H9 (cell line): ENCODE results near the gene NRP2. TPM values are rescaled to one million over a fixed set of nuclear protein-coding genes. Genes with fewer than 3 reads are reported as not detected.

Source experiments
- DNase-seq: peaks from one replicate; pipeline ENCODE4 v3.0.0-alpha.2; 2017
- H2AFZ ChIP-seq: one replicate; pipeline ENCODE4 v1.6.1; 2013; ENCODE audit warnings: mild to moderate bottlenecking, low read length, control low read depth, moderate library complexity
- H2AK5ac ChIP-seq: 2 replicates; pipeline ENCODE4 v1.6.1; 2013; ENCODE audit warnings: low read length, control low read depth, mixed read lengths; ENCODE audit not compliant: insufficient read length
- H2BK120ac ChIP-seq: one replicate; pipeline ENCODE4 v1.6.1; 2013; ENCODE audit warnings: low read depth, mild to moderate bottlenecking, low read length, control low read depth, inconsistent platforms; ENCODE audit not compliant: poor library complexity, severe bottlenecking
- H2BK12ac ChIP-seq: 2 replicates; pipeline ENCODE4 v1.6.1; 2013; ENCODE audit warnings: low read length, control low read depth, mixed read lengths, low read depth; ENCODE audit not compliant: insufficient read length
- H2BK15ac ChIP-seq: 2 replicates; pipeline ENCODE4 v1.6.1; 2013; ENCODE audit warnings: low read depth, low read length, control low read depth
- H2BK20ac ChIP-seq: one replicate; pipeline ENCODE4 v1.6.1; 2013; ENCODE audit warnings: low read depth, mild to moderate bottlenecking, low read length, control low read depth, inconsistent platforms; ENCODE audit not compliant: poor library complexity, severe bottlenecking
- H2BK5ac ChIP-seq: 2 replicates; pipeline ENCODE4 v1.6.1; 2013; ENCODE audit warnings: low read length, control low read depth, mixed read lengths; ENCODE audit not compliant: insufficient read length
- H3K14ac ChIP-seq: 2 replicates; pipeline ENCODE4 v1.6.1; 2013; ENCODE audit warnings: low read length, control low read depth; ENCODE audit not compliant: insufficient read depth
- H3K18ac ChIP-seq: 2 replicates; pipeline ENCODE4 v1.6.1; 2013; ENCODE audit warnings: low read depth, mild to moderate bottlenecking, mixed read lengths, low read length, control low read depth; ENCODE audit not compliant: insufficient read length
- H3K23ac ChIP-seq: 2 replicates; pipeline ENCODE4 v1.6.1; 2013; ENCODE audit warnings: low read length, control low read depth, mixed read lengths, low read depth; ENCODE audit not compliant: insufficient read length
- H3K23me2 ChIP-seq: 2 replicates; pipeline ENCODE4 v1.6.1; 2013; ENCODE audit warnings: low read depth, mild to moderate bottlenecking, mixed read lengths, low read length, control low read depth; ENCODE audit not compliant: insufficient read length, poor library complexity, severe bottlenecking
- H3K27ac ChIP-seq: 2 replicates; pipeline ENCODE4 v1.5.1; 2013; ENCODE audit warnings: low read length, control low read depth, mixed read lengths, low read depth; ENCODE audit not compliant: insufficient read length
- H3K27me3 ChIP-seq: 2 replicates; pipeline ENCODE4 v1.6.1; 2013; ENCODE audit warnings: low read length, control low read depth, inconsistent platforms; ENCODE audit not compliant: insufficient read depth
- H3K4ac ChIP-seq: 2 replicates; pipeline ENCODE4 v1.6.1; 2013; ENCODE audit warnings: low read depth, mild to moderate bottlenecking, control low read depth, inconsistent platforms, low read length, moderate library complexity
- H3K4me1 ChIP-seq: 2 replicates; pipeline ENCODE4 v1.6.1; 2013; ENCODE audit warnings: low read length, control low read depth, inconsistent platforms; ENCODE audit not compliant: insufficient read depth
- H3K4me2 ChIP-seq: 2 replicates; pipeline ENCODE4 v1.6.1; 2013; ENCODE audit warnings: low read length, control low read depth, mixed read lengths; ENCODE audit not compliant: insufficient read length, insufficient read depth
- H3K56ac ChIP-seq: 2 replicates; pipeline ENCODE4 v1.6.1; 2013; ENCODE audit warnings: low read depth, mild to moderate bottlenecking, mixed read lengths, low read length, control low read depth; ENCODE audit not compliant: insufficient read length
- H3K79me1 ChIP-seq: 2 replicates; pipeline ENCODE4 v1.6.1; 2013; ENCODE audit warnings: low read depth, mild to moderate bottlenecking, moderate library complexity, low read length, control low read depth, inconsistent platforms; ENCODE audit not compliant: insufficient read depth, poor library complexity, severe bottlenecking
- H3K79me2 ChIP-seq: 2 replicates; pipeline ENCODE4 v1.6.1; 2013; ENCODE audit warnings: low read length, control low read depth, inconsistent platforms; ENCODE audit not compliant: insufficient read depth
- H3K9ac ChIP-seq: 2 replicates; pipeline ENCODE4 v1.6.1; 2013; ENCODE audit warnings: low read length, control low read depth, mixed read lengths; ENCODE audit not compliant: insufficient read length; ENCODE audit errors: extremely low read depth
- H3K9me3 ChIP-seq: one replicate; pipeline ENCODE4 v1.6.1; 2013; ENCODE audit warnings: low read depth, low read length, inconsistent platforms; ENCODE audit not compliant: control insufficient read depth
- H3T11ph ChIP-seq: one replicate; pipeline ENCODE4 v1.6.1; 2013; ENCODE audit warnings: mild to moderate bottlenecking, low read length, control low read depth, inconsistent platforms
- H4K20me1 ChIP-seq: one replicate; pipeline ENCODE4 v1.6.1; 2013; ENCODE audit not compliant: control insufficient read depth, insufficient read length, insufficient read depth
- H4K5ac ChIP-seq: 2 replicates; pipeline ENCODE4 v1.6.1; 2013; ENCODE audit warnings: low read depth, mild to moderate bottlenecking, mixed read lengths, low read length, control low read depth; ENCODE audit not compliant: insufficient read length
- H4K8ac ChIP-seq: replicated peaks from 2 replicates; pipeline ENCODE4 v1.6.1; 2013; ENCODE audit warnings: low read length, control low read depth, mixed read lengths, low read depth; ENCODE audit not compliant: insufficient read length
- H4K91ac ChIP-seq: 2 replicates; pipeline ENCODE4 v1.6.1; 2013; ENCODE audit warnings: low read depth, mild to moderate bottlenecking, moderate library complexity, mixed read lengths, low read length, control low read depth; ENCODE audit not compliant: insufficient read length
- H3K27ac Mint-ChIP-seq, 3 experiments: 2 replicates in 2 of 3; 3 replicates in 1 of 3; pipeline ENCODE4 v1.8.0; 2020 to 2021; ENCODE audit warnings: mixed read lengths in 3 of 3, mild to moderate bottlenecking in 1 of 3, moderate library complexity in 1 of 3
- H3K27me3 Mint-ChIP-seq: 2 replicates; pipeline ENCODE4 v1.8.0; 2021; ENCODE audit warnings: low read depth, mild to moderate bottlenecking, moderate library complexity, mixed read lengths
- H3K36me3 Mint-ChIP-seq, 3 experiments: 2 replicates in 2 of 3; 3 replicates in 1 of 3; pipeline ENCODE4 v1.8.0; 2020 to 2021; ENCODE audit warnings: low read depth in 3 of 3, mixed read lengths in 3 of 3; ENCODE audit not compliant: insufficient read depth in 1 of 3
- H3K4me1 Mint-ChIP-seq, 2 experiments: 2 replicates each; pipeline ENCODE4 v1.8.0; 2020; ENCODE audit warnings: mixed read lengths in 2 of 2
- H3K4me3 Mint-ChIP-seq, 2 experiments: 2 replicates in 1 of 2; 3 replicates in 1 of 2; pipeline ENCODE4 v1.8.0; 2020 to 2021; ENCODE audit warnings: mild to moderate bottlenecking in 2 of 2, mixed read lengths in 2 of 2, moderate library complexity in 1 of 2
- H3K9me3 Mint-ChIP-seq, 2 experiments: 2 replicates in 1 of 2; 3 replicates in 1 of 2; pipeline ENCODE4 v1.8.0; 2020; ENCODE audit warnings: mild to moderate bottlenecking in 2 of 2, mixed read lengths in 2 of 2, moderate library complexity in 1 of 2
- CTCF ChIP-seq: fragments of 200-600 bp; sonication (generic); conservative IDR thresholded peaks from 3 replicates; pipeline ENCODE4 v1.8.0; 2021; ENCODE audit warnings: antibody characterized with exemption, mild to moderate bottlenecking
- WGBS: extraction: QIAGEN DNeasy Blood & Tissue Kit; methylation state at CpG from one replicate; pipeline ENCODE4 v1.1.7; 2013; ENCODE audit warnings: missing lambda C conversion rate, low lambda C conversion rate, mixed read lengths; ENCODE audit not compliant: insufficient read length; ENCODE audit errors: extremely low coverage; 5-methylcytosine and 5-hydroxymethylcytosine counted together
- total RNA-seq: library from RNA; stranded (reverse); gene quantifications from 2 replicates; pipeline ENCODE4 v1.2.1, GENCODE V29; 2021

NRP2 gene
- total RNA-seq, 1 experiment from 2014 or later: 19.7 TPM

GRCh38 chr2:205740381-205740780 lies 58.1 kb downstream of the NRP2 start:
- H3K23ac ChIP-seq: no peak overlapping the region
- WGBS: no CpG with 5 or more reads among the region's 8 CpGs
- no peaks in the 10 kb centered on the region for H3K27me3 ChIP-seq
- H2BK12ac ChIP-seq: no peak overlapping the region
- no peak overlapping the region for H3K4ac ChIP-seq
- H2AFZ ChIP-seq: no peak overlapping the region
- Mint-ChIP-seq H3K9me3 (no peaks in the 10 kb centered on the region), H3K36me3 (peaks cover 25 to 48% (median 39%) of the 10 kb centered on the region in 3 experiments), H3K27ac (no peak overlapping the region), H3K27me3 (peaks cover 2% of the 10 kb centered on the region; the same call in 1 of the 2 replicates), H3K4me1 (peaks cover 13 to 16% of the 10 kb centered on the region in 2 experiments), H3K4me3 (no peak overlapping the region)
- no peak overlapping the region for H2BK5ac ChIP-seq
- no peak overlapping the region for H2BK20ac ChIP-seq
- H3K27ac ChIP-seq: no peak overlapping the region
- H3T11ph ChIP-seq: no peak overlapping the region
- no peaks in the 10 kb centered on the region for H3K23me2 ChIP-seq
- no peaks in the 10 kb centered on the region for H4K20me1 ChIP-seq
- H3K18ac ChIP-seq: no peak overlapping the region
- H3K14ac ChIP-seq: no peak overlapping the region
- no peak overlapping the region for H2BK15ac ChIP-seq
- DNase-seq: no peak
- no peak overlapping the region for H3K4me2 ChIP-seq
- no peak overlapping the region for H3K9ac ChIP-seq
- H2AK5ac ChIP-seq: no peak overlapping the region
- no peak overlapping the region for H4K91ac ChIP-seq
- H3K79me2 ChIP-seq: no peaks in the 10 kb centered on the region
- no peaks in the 10 kb centered on the region for H3K9me3 ChIP-seq
- H4K8ac ChIP-seq: no peak overlapping the region
- H2BK120ac ChIP-seq: no peak overlapping the region
- H3K4me1 ChIP-seq: no peaks in the 10 kb centered on the region
- H4K5ac ChIP-seq: no peak overlapping the region
- H3K56ac ChIP-seq: no peak overlapping the region
- no peak for TF ChIP-seq CTCF
- no peaks in the 10 kb centered on the region for H3K79me1 ChIP-seq
